ENCODE results near the gene IL12RB2. TPM values are rescaled to one million over a fixed set of nuclear protein-coding genes. Genes with fewer than 3 reads are reported as not detected.
A peak's percentile ranks its signal among the peaks of the same experiment; 100 is the strongest.

IL12RB2 gene
- polyA plus RNA-seq, 1 donor, result 0.65 TPM

GRCh38 chr1:67348586-67349252 is 41.0 kb downstream of the IL12RB2 start:
- no peak for DNase-seq

- DNase-seq, result no peak
Observed at GRCh38 chr1:67350783-67351182, 43.1 kb downstream of the IL12RB2 start.

- DNase-seq, result no peak
Observed at GRCh38 chr1:67352211-67352610, 44.5 kb downstream of the IL12RB2 start.

GRCh38 chr1:67355745-67356424 is 48.2 kb downstream of the IL12RB2 start:
- DNase-seq, result no peak

- DNase-seq, result no peak
Observed at GRCh38 chr1:67359592-67359991, 51.9 kb downstream of the IL12RB2 start.

- DNase-seq, result no peak
Observed at GRCh38 chr1:67361641-67362040, 54.0 kb downstream of the IL12RB2 start.

GRCh38 chr1:67367370-67368045 is 59.8 kb downstream of the IL12RB2 start:
- no peak for DNase-seq

- no peak for DNase-seq
Observed at GRCh38 chr1:67368046-67368514, 60.4 kb downstream of the IL12RB2 start.

GRCh38 chr1:67371043-67371442 is 63.4 kb downstream of the IL12RB2 start:
- no peak for DNase-seq

GRCh38 chr1:67371681-67372080 is 64.0 kb downstream of the IL12RB2 start:
- no peak for DNase-seq

- no peak for DNase-seq
Observed at GRCh38 chr1:67372136-67372535, 64.5 kb downstream of the IL12RB2 start.

- DNase-seq, result no peak
Observed at GRCh38 chr1:67372898-67373297, 65.2 kb downstream of the IL12RB2 start.

GRCh38 chr1:67376381-67376780 is 68.7 kb downstream of the IL12RB2 start:
- no peak for DNase-seq

GRCh38 chr1:67377253-67377652 is 69.6 kb downstream of the IL12RB2 start:
- no peak for DNase-seq

- DNase-seq, result no peak
Observed at GRCh38 chr1:67381154-67381553, 73.5 kb downstream of the IL12RB2 start.

GRCh38 chr1:67382292-67382691 is 74.6 kb downstream of the IL12RB2 start:
- DNase-seq, result no peak

- no peak for DNase-seq
Observed at GRCh38 chr1:67383999-67384638, 76.4 kb downstream of the IL12RB2 start.

- DNase-seq, result no peak
Observed at GRCh38 chr1:67390041-67390887, 82.6 kb downstream of the IL12RB2 start.

GRCh38 chr1:67393240-67393639 is 85.6 kb downstream of the IL12RB2 start:
- DNase-seq, result peak; percentile 15

GRCh38 chr1:67393737-67394136 is 86.1 kb downstream of the IL12RB2 start:
- DNase-seq, result no peak

- no peak for DNase-seq
Observed at GRCh38 chr1:67394548-67394947, 86.9 kb downstream of the IL12RB2 start.
